Measurements from ENCODE around the gene CEP76.

The CEP76 gene

DNA sequence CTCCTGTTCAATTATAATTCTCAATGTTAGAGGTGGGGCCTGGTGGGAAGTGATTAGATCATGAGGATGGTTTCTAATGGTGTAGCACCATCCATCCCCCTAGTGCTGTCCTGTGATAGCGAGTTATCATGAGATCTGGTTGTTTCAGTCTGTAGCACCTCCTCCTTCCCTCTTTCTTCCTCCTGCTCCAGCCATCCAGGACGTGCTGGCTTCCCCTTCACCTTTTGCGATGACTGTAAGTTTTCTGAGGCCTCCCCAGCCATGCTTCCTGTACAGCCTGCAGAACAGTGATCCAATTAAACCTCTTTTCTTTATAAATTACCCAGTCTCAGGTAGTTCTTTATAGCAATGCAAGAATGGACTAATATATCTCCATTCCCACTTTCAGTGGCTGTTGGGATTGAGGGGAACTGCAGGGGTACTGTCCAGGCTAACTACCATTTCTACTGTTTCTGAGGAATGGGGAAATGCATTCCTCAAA is 63.8 kb downstream of the CEP76 start:
- TF ChIP-seq ZNF70 (CRISPR knock-in tag; IDR thresholded peaks at IDR 0.05) (no peak), ARNTL (CRISPR knock-in tag; IDR thresholded peaks at IDR 0.05; ENCODE audit: borderline replicate concordance, low read depth) (no peak), PPARA (CRISPR knock-in tag; IDR thresholded peaks at IDR 0.05; ENCODE audit: borderline replicate concordance) (no peak), TOX (CRISPR knock-in tag; IDR thresholded peaks at IDR 0.05; ENCODE audit: borderline replicate concordance) (no peak), ISL1 (CRISPR knock-in tag; IDR thresholded peaks at IDR 0.05) (no peak), ZC3H10 (CRISPR knock-in tag; IDR thresholded peaks at IDR 0.05) (no peak), CSDC2 (CRISPR knock-in tag; IDR thresholded peaks at IDR 0.05) (no peak)
- ATAC-seq: no peak

DNA sequence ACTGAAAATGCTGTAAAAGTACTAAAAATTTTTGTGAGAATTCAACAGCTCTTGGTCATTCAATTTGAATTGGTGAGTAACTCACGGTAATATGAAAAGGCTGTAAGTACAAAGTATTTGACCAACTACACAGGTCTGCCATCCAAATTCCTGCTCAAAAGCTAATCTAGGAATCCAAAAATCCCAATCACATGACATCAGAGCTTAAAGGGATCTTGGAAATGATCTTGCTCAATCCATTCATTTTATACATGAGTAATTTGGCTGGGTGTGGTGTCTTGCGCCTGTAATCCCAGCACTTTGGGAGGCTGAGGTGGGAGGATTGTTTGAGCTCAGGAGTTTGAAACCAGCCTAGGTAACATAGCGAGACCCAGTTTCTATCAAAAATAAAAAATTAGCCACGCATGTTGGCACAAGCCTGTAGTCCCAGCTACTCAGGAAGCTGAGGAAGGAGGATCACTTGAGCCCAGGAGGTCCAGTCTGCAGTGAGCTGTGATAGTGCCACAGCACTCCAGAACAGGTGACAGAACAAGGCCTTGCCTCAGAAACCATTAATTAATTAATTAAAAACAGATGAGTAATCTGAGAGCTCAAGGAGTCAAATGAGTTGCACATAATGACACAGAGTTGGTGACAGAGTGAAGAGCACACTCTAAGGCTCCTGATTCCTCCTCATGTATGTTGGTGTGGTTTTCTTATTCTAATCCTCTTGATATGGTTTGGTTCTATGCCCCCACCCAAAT is 64.5 kb downstream of the CEP76 start:
- 0 out of 2 replicates have a peak, but pooled peaks have one; percentile 10 for TF ChIP-seq ISL1 (CRISPR knock-in tag; IDR thresholded peaks at IDR 0.05)
- TF ChIP-seq, protein P1, sequence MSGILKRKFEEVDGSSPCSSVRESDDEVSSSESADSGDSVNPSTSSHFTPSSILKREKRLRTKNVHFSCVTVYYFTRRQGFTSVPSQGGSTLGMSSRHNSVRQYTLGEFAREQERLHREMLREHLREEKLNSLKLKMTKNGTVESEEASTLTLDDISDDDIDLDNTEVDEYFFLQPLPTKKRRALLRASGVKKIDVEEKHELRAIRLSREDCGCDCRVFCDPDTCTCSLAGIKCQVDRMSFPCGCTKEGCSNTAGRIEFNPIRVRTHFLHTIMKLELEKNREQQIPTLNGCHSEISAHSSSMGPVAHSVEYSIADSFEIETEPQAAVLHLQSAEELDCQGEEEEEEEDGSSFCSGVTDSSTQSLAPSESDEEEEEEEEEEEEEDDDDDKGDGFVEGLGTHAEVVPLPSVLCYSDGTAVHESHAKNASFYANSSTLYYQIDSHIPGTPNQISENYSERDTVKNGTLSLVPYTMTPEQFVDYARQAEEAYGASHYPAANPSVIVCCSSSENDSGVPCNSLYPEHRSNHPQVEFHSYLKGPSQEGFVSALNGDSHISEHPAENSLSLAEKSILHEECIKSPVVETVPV (CRISPR knock-in tag; IDR thresholded peaks at IDR 0.05): no peak
- no peak; the same call in 2 of the 3 replicates for ATAC-seq

DNA sequence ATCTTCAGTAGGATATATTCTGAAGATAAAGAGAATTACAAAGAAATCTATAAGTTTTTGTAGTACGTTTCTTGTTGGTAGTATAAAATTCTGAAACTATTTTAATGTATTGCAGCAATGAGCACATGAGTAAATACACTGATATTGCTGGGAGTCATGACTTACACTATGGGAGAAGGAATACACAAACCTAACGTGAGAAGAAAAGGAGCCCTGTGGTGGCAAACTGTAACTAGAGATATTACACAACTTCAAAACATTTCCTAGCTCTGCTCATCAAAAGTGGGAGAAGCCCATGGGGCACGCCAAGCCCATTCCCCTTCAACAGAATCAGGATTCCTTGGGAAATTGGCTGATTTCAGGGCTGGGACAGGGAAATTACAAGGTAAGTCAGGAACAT is 65.1 kb downstream of the CEP76 start:
- no peak for ATAC-seq
- TF ChIP-seq, protein P2, sequence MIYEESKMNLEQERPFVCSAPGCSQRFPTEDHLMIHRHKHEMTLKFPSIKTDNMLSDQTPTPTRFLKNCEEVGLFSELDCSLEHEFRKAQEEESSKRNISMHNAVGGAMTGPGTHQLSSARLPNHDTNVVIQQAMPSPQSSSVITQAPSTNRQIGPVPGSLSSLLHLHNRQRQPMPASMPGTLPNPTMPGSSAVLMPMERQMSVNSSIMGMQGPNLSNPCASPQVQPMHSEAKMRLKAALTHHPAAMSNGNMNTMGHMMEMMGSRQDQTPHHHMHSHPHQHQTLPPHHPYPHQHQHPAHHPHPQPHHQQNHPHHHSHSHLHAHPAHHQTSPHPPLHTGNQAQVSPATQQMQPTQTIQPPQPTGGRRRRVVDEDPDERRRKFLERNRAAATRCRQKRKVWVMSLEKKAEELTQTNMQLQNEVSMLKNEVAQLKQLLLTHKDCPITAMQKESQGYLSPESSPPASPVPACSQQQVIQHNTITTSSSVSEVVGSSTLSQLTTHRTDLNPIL (CRISPR knock-in tag; IDR thresholded peaks at IDR 0.05; ENCODE audit: low read depth): no peak
- no peak for TF ChIP-seq ISL1 (CRISPR knock-in tag; IDR thresholded peaks at IDR 0.05)
- TF ChIP-seq, protein P1 (CRISPR knock-in tag; IDR thresholded peaks at IDR 0.05): no peak
- TF ChIP-seq TOX (CRISPR knock-in tag; IDR thresholded peaks at IDR 0.05; ENCODE audit: borderline replicate concordance): no peak
- no peak for TF ChIP-seq OSR1 (CRISPR knock-in tag; IDR thresholded peaks at IDR 0.05)
- TF ChIP-seq, protein P3, sequence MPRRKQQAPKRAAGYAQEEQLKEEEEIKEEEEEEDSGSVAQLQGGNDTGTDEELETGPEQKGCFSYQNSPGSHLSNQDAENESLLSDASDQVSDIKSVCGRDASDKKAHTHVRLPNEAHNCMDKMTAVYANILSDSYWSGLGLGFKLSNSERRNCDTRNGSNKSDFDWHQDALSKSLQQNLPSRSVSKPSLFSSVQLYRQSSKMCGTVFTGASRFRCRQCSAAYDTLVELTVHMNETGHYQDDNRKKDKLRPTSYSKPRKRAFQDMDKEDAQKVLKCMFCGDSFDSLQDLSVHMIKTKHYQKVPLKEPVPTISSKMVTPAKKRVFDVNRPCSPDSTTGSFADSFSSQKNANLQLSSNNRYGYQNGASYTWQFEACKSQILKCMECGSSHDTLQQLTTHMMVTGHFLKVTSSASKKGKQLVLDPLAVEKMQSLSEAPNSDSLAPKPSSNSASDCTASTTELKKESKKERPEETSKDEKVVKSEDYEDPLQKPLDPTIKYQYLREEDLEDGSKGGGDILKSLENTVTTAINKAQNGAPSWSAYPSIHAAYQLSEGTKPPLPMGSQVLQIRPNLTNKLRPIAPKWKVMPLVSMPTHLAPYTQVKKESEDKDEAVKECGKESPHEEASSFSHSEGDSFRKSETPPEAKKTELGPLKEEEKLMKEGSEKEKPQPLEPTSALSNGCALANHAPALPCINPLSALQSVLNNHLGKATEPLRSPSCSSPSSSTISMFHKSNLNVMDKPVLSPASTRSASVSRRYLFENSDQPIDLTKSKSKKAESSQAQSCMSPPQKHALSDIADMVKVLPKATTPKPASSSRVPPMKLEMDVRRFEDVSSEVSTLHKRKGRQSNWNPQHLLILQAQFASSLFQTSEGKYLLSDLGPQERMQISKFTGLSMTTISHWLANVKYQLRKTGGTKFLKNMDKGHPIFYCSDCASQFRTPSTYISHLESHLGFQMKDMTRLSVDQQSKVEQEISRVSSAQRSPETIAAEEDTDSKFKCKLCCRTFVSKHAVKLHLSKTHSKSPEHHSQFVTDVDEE (CRISPR knock-in tag; IDR thresholded peaks at IDR 0.05): no peak
- TF ChIP-seq RARB (CRISPR knock-in tag; IDR thresholded peaks at IDR 0.05): no peak
- TF ChIP-seq ZFP30 (CRISPR knock-in tag; IDR thresholded peaks at IDR 0.05): no peak
- TF ChIP-seq ZNF70 (CRISPR knock-in tag; IDR thresholded peaks at IDR 0.05): no peak
- TF ChIP-seq GLIS3 (CRISPR knock-in tag; IDR thresholded peaks at IDR 0.05): no peak
- no peak for TF ChIP-seq ZNF565 (CRISPR knock-in tag; conservative IDR thresholded peaks at IDR 0.05; ENCODE audit: low read depth)
- TF ChIP-seq, protein P4, sequence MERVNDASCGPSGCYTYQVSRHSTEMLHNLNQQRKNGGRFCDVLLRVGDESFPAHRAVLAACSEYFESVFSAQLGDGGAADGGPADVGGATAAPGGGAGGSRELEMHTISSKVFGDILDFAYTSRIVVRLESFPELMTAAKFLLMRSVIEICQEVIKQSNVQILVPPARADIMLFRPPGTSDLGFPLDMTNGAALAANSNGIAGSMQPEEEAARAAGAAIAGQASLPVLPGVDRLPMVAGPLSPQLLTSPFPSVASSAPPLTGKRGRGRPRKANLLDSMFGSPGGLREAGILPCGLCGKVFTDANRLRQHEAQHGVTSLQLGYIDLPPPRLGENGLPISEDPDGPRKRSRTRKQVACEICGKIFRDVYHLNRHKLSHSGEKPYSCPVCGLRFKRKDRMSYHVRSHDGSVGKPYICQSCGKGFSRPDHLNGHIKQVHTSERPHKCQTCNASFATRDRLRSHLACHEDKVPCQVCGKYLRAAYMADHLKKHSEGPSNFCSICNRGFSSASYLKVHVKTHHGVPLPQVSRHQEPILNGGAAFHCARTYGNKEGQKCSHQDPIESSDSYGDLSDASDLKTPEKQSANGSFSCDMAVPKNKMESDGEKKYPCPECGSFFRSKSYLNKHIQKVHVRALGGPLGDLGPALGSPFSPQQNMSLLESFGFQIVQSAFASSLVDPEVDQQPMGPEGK (CRISPR knock-in tag; IDR thresholded peaks at IDR 0.05; ENCODE audit: borderline replicate concordance): no peak
- TF ChIP-seq ZFP3 (CRISPR knock-in tag; IDR thresholded peaks at IDR 0.05): no peak

DNA sequence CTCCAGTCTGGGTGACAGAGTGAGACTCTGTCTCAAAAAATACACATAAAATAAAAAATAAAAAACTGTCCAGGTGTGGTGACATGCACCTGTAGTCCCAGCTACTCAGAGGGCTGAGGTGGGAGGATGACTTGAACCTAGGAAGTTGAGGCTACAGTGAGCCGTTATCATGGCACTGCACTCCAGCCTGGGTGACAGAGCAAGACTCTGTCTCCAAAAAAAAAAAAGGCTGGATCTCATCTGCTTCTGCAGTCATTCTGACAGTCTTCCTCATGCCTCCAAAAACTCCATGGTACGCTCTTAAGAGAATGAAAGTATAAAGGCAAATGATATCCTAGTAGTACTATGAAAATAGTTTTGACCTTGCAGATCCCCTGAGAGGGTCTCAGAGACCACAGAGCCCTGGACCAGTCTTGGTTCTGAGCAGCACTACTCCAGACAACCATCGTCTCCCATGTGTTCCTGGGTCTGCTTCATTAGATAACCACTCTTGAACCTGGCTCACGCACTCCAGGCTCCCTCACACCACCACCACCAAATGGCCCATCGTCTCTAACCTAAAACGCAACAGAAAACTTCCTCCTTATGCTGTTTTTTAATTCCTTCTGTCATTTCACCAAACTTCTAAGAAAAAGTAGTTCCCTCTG is 70.6 kb downstream of the CEP76 start:
- TF ChIP-seq TCF4 (CRISPR knock-in tag; IDR thresholded peaks at IDR 0.05; ENCODE audit: borderline replicate concordance) (no peak), ZFP3 (CRISPR knock-in tag; IDR thresholded peaks at IDR 0.05) (no peak), RARB (CRISPR knock-in tag; IDR thresholded peaks at IDR 0.05) (no peak), ZNF565 (CRISPR knock-in tag; conservative IDR thresholded peaks at IDR 0.05; ENCODE audit: low read depth) (no peak), OSR1 (CRISPR knock-in tag; IDR thresholded peaks at IDR 0.05) (no peak), ESRRG (CRISPR knock-in tag; IDR thresholded peaks at IDR 0.05) (no peak), BACH2 (CRISPR knock-in tag; IDR thresholded peaks at IDR 0.05; ENCODE audit: borderline replicate concordance) (no peak), CSDC2 (CRISPR knock-in tag; IDR thresholded peaks at IDR 0.05) (no peak), SNAI2 (CRISPR knock-in tag; IDR thresholded peaks at IDR 0.05) (no peak), ZNF8 (CRISPR knock-in tag; IDR thresholded peaks at IDR 0.05) (no peak), PPARA (CRISPR knock-in tag; IDR thresholded peaks at IDR 0.05; ENCODE audit: borderline replicate concordance) (no peak), ARNTL (CRISPR knock-in tag; IDR thresholded peaks at IDR 0.05; ENCODE audit: borderline replicate concordance, low read depth) (no peak)
- TF ChIP-seq, protein P4 (CRISPR knock-in tag; IDR thresholded peaks at IDR 0.05; ENCODE audit: borderline replicate concordance): no peak
- no peak for ATAC-seq

Data from SK-N-SH treated with all-trans-retinoic acid at 6 μM for 48 hours (cell line).